Ramos (cell line): ENCODE results near the gene TAPBP.

Experiments used
- in situ Hi-C: fragments of 300-500 bp; cut with MboI; formaldehyde crosslinking; loops from one replicate; pipeline ENCODE4 v1.14.3; 2022; ENCODE audit warnings: low sequenced_read_pairs; ENCODE audit not compliant: unreplicated experiment

TAPBP gene

GRCh38 chr6:33320315-33321181, 6.7 kb upstream of the TAPBP start:
- in situ Hi-C loops, result no loop called here

GRCh38 chr6:33319939-33320314, 6.0 kb upstream of the TAPBP start:
- in situ Hi-C loops, result no loop called here

GRCh38 chr6:33318426-33319073, 4.7 kb upstream of the TAPBP start:
- in situ Hi-C loops, result no loop called here

DNA sequence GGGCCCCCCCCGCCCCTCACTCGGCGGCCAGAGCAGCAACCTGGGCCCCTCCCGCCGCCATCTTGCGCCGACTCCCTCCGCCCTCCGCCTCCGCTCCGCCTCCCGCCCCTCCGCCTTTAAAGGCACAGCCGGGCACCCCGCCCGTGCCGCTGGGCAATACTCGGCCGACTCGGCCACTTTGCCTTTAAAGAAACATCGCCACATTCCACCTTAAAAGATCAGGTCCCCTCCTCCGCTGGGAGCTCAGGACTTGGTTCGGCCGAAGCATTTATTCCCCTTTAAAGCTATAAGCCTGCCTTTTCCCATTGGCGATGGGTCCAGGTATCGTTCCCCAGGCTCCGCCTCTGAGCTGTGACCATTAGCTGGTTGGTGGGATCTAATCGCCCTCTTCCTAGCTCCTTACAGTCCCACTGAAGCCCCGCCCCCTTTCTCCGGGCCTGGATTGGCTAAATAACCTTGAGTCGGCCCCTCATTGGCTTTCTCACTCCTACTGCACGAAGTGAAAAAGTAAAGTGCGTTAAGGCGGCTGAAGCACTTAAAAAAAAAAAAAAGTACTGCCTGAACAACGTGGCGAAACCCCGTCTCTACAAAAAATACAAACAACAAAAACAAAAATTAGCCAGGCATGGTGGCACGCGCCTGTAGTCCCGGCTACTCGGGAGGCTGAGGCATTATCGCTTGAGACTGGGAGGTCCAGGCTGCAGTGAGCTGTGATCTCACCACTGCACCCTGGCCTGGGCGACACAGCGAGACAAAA, 4.0 kb upstream of the TAPBP start, which contains the start of gene ZBTB22:
ZBTB22 (minus strand) TSS at position 76 of the 757 bp plus-strand sequence. CDS start 828 bp downstream, outside the sequence.
- in situ Hi-C loops, result no loop called here

DNA sequence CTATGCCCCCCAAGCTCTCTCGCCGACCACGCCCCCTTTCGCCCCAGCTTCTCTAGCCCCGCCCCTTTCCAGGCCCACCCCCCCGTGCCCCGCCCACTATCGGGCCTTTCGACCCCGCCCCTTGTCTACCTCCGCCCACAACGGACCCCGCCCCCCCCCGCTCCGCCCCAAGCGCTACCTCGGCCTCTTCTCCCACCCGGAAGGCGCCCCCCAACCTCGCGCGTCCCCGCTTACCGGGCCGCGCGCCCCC, 3.5 kb upstream of the TAPBP start:
- in situ Hi-C loops, result no loop called here

DNA sequence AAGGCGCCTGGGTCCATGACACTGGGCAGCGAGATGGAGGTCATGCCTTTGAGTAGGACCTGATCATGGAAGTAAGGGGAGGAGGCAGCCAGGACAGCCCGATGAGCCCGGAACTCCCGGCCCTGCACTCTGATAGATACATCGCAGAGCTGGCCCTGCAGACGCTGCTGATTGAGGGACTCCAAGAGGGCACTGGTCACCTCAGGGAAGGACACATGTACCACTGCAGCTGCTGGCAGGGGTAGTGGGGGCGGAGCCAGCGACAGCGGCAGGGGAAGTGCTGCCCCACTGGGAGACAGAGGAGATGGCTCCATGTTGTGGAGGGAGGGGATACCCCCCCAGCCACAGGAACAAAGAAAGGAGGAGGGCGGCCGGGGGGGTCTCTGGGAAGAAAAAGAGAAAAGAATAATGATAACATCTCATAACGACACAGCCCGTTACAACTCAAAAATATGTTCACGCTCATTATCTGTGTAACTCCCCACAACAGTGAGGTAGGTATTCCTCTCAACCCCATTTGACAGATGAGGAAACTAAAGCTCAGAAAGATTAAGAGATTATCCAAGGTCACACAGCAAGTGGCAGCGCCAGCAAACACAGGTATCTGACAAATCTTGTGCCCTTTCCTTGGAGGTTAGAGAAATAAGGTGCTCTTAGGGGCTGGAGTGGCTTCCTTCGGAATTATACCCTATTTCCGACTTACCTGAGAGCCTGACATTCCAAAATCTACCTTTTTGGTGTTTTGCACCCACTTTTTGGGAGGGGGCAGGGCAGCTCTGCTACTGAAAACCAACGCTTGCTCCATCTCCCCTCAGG, 2.9 kb upstream of the TAPBP start:
- in situ Hi-C loops, result no loop called here

DNA sequence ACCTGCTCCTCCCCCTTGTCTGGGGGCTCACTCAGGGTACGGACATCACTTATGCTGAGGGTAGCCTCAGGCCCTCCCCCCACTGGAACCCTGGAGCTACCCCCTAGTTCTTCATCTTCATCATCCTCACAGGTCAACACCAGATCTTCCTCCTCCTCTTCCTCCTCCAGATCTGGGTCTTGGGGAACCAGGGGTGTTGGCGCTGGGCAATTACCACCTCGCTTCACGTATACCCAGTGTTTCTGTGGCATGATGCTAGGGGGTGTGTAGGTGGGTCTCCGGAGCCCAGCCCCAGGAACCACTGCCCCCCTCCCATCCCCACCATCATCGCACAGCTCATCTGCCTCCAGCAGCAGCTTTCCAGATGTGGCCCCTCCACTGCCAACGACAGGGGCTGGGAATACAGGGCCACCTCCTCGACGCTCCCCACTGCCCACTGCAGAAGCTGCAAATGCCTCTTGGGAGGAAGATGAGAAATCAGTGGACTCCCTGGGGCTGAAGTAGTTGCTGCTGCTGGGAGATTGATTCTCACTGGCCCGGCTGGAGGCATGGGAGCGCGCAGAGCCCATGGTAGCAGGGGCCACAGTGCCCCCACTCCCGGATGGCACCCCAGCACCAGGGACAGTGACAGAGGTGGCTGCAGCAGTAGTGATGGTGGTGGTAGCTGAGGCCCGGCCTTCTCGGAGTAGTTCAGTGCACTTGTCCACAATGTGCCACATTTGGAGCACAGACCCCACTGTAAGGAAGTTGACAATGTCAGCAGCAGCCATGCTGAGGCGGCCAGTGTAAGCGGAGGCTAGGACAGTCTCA, 2.1 kb upstream of the TAPBP start:
- in situ Hi-C loops, result no loop called here

- in situ Hi-C loops, result no loop called here
These were observed 1.3 kb upstream of the TAPBP start for GRCh38 chr6:33314943-33315792.

- in situ Hi-C loops, result no loop called here
These were observed 651 bp upstream of the TAPBP start for GRCh38 chr6:33314515-33314942.

- in situ Hi-C loops, result no loop called here
These were observed 671 bp downstream of the TAPBP start for GRCh38 chr6:33313105-33313708.

DNA sequence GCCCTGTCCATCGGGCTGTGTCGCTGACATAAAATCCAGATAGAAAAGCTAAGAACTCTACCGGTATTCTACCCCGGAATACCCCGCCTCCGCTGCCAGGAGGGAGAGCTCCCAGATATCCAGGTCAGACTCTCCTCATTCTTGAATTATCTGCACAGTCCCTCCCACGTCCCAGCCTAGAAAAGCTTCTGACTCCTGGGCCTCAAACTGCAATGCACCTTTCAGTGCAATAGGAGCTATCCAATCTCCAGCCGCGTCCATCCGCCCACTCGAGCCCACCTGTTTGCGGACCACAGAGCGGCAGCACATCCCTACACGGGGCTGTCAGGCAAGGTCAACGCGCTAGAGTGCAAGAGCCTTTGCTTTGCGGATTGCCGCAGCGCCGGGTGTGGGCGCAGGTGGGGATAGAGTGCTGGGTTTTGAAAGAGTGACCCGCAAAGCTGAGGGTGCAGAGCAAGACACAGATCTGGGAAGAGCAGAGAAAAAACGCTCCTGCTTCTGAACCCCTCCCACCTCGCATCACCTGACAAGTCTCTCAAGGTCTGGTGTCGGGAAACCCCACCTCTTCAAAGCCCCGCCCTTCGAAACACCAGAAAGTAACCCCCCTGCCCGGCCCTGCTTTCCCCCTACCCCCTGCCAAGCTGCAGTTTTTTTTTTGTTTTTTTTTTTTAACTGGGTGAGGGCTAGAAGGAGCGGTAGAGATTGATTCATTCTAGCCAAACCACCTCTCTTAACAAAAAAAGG, 1.3 kb downstream of the TAPBP start:
- in situ Hi-C loops, result no loop called here

DNA sequence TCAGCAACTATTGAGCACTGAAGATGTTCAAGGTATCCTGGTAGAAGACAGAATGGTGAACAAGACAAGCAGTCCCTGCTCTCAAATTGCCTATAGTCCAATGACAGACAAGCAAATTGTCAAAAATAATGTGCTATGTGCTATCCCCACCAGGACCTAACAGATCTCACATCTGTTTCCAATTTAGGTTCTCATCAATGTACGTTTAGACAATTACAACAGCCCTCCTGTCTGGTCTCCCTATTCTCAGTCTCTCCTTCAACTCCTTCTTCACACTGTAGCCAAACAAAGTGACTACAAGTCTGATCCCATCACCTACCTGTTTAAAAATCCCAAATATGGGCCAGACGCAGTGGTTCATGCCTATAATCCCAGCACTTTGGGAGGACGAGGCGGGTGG, 7.5 kb downstream of the TAPBP start:
- in situ Hi-C loops, result no loop called here

DNA sequence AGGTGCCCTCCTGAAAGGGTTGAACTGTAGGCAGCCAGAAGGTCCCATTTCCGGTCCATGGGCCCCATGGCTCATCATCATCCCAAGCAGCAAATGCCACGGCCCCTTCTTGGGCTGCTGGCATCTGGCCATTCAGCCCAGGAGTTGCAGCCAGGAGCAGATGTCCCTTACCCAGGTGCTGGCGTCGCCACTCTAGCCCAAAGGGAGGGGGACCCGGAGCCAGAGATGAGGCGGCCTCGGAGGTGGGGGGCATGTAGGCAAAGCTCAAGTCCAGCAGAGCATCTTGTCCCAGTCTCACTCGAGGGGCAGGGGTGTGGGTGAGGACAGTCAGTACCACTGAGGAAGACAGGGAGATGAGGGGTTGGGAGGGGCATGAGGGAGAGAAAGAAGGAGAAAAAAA, 8.8 kb downstream of the TAPBP start:
- in situ Hi-C loops, result no loop called here

- in situ Hi-C loops, result no loop called here
These were observed 9.7 kb downstream of the TAPBP start for GRCh38 chr6:33304216-33304615.

DNA sequence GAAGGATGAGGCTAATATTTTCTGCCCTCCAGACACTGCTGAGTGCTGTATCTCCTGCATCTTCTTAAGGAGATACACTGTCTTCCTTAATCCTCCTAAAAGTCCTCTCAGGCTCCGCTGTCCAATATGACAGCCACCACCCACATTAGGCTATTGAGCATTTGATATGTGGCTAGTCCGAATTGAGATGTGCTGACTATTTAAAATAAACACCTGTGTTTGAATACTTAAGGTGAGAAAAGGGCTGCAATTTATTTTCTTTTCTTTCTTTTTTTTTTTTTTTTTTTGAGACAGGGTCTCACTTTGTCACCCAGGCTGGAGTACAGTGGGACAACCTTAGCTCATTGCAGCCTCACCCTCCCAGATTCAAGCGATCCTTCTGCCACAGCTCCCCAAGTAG, 12.0 kb downstream of the TAPBP start:
- in situ Hi-C loops, result no loop called here

DNA sequence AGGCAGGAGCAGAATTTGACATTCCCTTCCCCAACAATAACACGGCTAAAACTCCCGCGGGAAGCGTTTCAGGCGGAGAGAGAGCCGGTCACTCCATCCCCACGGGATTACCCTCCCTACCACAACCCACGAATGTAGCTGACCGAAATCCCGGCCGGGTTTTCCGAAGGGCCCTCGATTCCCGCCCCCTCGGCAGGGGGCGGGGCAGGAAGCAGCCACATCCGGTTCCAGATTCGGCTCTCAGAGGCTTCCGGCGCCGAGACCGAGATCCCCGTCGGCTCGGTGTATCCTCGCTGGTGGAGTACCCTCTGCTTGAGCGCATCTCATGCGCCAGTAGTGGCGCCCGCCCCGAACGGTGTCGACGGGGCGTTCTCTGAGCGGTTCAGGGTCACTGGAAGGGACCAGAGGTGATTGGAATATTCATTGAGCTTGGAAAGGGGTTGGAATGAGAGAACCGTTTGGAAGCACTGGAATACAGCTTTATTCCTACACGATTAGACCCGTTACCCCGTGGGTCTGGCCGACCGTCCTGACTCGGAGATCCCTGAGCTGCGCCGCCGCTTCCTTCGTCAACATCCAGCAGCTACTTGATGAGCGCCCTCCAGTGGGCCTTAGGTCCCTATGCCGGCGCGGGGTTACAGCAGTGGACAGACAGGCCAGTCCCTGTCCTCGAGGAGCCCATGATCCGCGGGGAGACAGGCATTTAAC, 14.5 kb downstream of the TAPBP start:
- in situ Hi-C loops, result no loop called here

DNA sequence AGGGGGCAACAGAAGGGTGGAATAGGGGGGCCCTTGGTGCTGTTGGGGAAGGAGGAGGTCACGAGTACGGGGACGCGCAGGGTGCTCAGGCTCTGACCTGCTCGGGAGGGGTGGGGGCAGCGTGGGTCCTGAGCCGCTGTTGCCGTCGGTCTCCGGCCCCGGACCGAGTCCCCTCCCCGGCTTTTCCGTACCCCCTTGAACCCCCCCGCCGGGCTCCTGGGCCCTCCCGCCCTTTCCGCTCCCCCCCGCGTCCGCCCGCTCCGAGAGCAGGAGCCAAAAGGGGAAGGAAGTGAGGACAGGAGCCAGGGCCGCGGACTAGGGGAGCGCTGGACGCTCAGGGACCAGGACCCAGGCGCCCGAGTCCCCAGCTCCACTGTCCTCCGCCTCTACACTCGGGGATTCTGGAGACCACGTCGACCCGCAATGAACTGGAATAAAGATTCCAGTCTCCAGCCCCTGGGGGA, 15.1 kb downstream of the TAPBP start, which contains the start of gene RGL2:
RGL2 (minus strand) TSS at position 170 of the 464 bp plus-strand sequence. CDS start 332 bp downstream, outside the sequence.
- in situ Hi-C loops, result no loop called here
